ENCODE data around the gene EXOC4.

EXOC4 gene

GRCh38 chr7:133730360-133730759 lies 477.5 kb downstream of the EXOC4 start:
- DNase-seq = no peak

DNA sequence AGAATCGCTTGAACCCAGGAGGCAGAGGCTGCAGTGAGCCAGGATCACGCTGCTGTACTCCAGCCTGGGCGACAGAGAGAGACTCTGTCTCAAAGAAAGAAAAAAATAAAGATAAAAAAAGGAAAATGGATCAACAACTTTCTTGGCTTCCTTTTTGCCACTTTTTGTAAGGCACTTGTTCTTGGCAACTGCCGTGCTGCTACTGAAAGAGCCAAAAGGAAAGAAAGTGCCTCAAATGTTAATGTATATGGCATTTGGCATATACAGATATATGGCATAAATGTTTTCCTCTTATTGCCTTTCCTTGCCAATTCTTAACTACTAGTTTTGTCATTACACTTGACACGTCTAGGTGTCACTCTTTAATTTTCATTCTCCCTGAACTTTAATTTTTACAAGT lies 480.5 kb downstream of the EXOC4 start:
- DNase-seq = no peak

GRCh38 chr7:133735222-133735621 lies 482.3 kb downstream of the EXOC4 start:
- DNase-seq = no peak

DNA sequence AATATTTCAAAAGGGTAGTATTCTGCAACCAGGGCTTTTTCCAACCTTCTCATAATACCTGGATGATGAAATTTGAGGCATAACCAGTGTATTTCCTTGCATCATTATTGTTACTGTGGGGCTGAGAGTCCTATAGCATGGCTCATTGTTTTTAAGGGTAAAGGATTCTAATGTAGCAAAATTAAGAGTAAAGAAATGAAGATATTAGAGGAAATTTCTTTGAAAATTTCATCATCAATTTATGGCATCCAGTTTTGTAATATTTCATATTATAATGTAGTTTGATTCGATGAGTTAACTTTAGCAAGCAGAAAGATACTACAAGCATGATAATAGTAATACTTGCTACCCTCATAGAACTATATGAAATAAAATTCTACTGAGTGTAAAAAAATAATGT lies 486.9 kb downstream of the EXOC4 start:
- DNase-seq = no peak

GRCh38 chr7:133741078-133741477 lies 488.2 kb downstream of the EXOC4 start:
- no peak for DNase-seq

DNA sequence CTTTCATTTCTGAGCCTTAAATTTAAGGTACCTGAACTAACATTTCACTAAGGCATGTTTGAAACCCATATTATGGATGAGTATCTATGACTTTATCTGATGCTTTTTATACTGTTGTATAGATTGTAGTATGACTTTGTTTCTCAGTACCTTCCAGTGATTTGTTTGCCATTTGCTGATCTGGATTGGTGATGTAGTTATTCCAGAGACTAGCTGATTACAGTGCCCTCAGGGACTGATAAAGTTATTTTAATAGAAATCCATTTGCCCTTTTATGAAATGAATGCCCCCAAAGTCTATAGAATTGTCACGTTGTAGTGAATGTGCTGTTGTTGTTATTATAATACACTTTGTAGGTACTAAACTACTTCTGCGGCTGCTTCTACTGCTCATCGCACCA lies 488.8 kb downstream of the EXOC4 start:
- no peak for DNase-seq

- no peak for DNase-seq
Observed at GRCh38 chr7:133742709-133743538, 490.0 kb downstream of the EXOC4 start.

GRCh38 chr7:133744451-133744850 lies 491.6 kb downstream of the EXOC4 start:
- no peak for DNase-seq

GRCh38 chr7:133746305-133746704 lies 493.4 kb downstream of the EXOC4 start:
- DNase-seq = no peak

GRCh38 chr7:133746847-133747246 lies 494.0 kb downstream of the EXOC4 start:
- no peak for DNase-seq

DNA sequence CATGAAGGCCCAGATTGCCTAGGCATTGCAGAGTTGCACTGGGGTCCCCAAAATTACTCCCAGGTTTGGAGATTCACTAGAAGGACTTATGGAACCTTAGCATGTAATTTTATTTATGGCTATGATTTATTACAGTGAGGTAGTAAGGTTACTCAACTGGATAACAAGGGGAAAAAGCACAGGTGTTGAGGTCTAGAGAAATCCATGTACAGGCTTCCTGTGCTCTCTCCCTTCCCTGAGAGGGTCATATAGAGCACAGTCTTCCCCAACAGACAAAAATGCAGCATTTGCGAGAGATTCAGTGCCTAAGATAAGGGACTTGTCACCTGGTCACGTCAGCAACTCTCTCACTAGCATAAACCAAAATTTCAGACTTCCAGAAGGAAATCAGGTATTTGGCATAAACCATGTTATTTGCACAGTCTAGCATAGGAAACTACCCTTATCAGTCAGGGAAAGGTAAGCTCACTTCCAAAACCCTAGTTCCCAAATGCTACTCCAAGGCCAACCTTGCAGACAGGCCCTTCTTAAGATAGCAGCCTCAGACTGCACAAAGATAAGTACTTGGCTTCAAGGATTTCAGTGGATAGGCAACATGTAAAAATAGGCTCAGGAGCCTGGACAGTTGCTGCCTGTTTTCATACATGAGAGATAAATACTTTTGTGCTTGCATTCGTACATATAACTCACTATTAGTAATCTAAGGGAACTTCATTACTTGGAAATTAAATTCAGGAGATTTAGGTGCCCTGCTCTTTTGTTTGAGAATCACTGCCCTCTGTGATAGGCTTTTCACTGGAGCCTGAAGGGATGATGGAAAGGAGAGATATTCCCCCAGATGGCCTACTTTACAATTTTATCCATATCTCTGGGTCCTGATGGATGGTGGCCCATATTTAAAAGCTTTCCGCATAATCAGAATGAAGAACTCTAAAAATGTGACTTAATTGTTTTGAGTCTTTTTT lies 495.8 kb downstream of the EXOC4 start:
- no peak for DNase-seq

GRCh38 chr7:133750287-133750686 lies 497.4 kb downstream of the EXOC4 start:
- DNase-seq = no peak

DNA sequence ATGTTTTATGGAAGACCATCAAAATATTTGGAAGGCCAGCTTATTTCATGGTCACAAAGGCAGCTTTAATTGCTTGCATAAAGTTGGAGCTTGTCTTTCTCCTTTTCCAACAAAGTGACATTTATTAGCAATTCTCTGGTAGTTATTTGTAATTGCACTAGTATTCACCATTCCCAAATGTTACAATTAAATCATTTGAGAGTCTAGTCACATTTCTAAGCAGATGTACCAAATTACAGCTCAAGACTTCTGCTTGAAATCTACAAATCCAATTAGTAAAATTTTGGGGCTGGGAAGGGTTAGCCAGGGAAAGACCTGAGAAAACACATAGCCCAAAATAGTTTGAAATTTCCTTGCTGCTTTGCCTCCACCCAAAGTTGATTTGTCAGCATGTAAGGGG lies 498.2 kb downstream of the EXOC4 start:
- no peak for DNase-seq

GRCh38 chr7:133753513-133753912 lies 500.6 kb downstream of the EXOC4 start:
- DNase-seq = no peak

- no peak for DNase-seq
Observed at GRCh38 chr7:133754708-133755107, 501.8 kb downstream of the EXOC4 start.

GRCh38 chr7:133755901-133756300 lies 503.0 kb downstream of the EXOC4 start:
- peak; percentile 7 for DNase-seq

- no peak for DNase-seq
Observed at GRCh38 chr7:133761443-133761842, 508.6 kb downstream of the EXOC4 start.

GRCh38 chr7:133763076-133763640 lies 510.3 kb downstream of the EXOC4 start:
- no peak for DNase-seq

DNA sequence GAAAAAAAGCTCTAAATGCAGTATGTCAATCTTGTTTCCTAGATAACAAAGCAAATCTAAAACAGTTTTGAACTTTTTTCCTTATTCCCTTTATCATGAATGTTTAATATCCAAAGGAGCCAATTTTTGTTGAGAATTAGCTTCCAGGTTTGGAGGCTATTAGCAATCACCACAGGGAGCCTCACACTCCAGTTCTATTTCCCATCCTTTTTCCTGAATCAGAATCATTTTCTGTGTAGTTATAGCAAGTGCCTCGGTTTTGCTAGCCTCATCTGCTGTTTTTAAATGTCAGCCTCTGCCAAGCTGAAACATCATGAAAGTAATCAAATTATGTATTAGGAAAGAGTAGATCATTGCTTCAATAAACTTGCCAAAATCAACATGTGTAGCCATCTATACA lies 516.8 kb downstream of the EXOC4 start:
- no peak for DNase-seq

GRCh38 chr7:133770863-133771492 lies 518.1 kb downstream of the EXOC4 start:
- peak; percentile 18 for DNase-seq

- DNase-seq = peak; percentile 95
Observed at GRCh38 chr7:133771788-133772419, 519.0 kb downstream of the EXOC4 start.

DNA sequence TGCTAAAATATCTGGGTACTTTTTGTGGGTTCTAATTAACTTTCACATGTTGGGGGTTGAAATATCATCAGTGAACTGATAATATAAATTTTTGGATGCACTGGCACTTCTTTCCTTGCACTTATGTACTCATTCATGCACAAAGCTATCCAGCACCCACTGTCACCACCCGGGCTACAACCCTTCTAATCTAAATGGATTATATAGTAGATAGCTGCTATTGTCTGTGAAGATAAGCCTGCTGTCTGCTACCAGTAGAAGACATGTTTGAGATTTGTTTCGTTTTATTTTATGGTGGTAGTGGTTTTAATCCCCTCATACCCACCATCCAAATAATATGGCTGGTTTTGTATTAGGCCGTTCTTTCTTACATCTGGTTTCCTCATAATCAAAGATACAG lies 520.7 kb downstream of the EXOC4 start:
- no peak for DNase-seq

GRCh38 chr7:133775201-133775600 lies 522.3 kb downstream of the EXOC4 start:
- no peak for DNase-seq
